Muscle layer of duodenum (tissue), 2 donors: ENCODE data around the gene RIMS1.
"Not testable (repeated sequence)": the region's sequence is repeated elsewhere in the genome, so short reads cannot be mapped to it uniquely, and the experiment has no call there.

Experiments used
- H3K27ac ChIP-seq: one replicate; pipeline ENCODE4 v1.7.0; 2013; ENCODE audit warnings: mild to moderate bottlenecking, low read length
- H3K27me3 ChIP-seq: one replicate; pipeline ENCODE4 v1.7.0; 2013; ENCODE audit warnings: low read depth, mild to moderate bottlenecking, control low read depth, low read length
- H3K36me3 ChIP-seq, 2 donors: one replicate each; pipeline ENCODE4 v1.7.0; 2013; ENCODE audit warnings: low read length in 2 of 2, control low read depth in 1 of 2, mild to moderate bottlenecking in 1 of 2; ENCODE audit not compliant: insufficient read depth in 2 of 2, control insufficient read depth in 1 of 2
- H3K4me1 ChIP-seq, 2 donors: one replicate each; pipeline ENCODE4 v1.7.0; 2013; ENCODE audit warnings: low read length in 2 of 2, mild to moderate bottlenecking in 2 of 2, control low read depth in 1 of 2, moderate library complexity in 1 of 2; ENCODE audit not compliant: insufficient read depth in 2 of 2, control insufficient read depth in 1 of 2
- H3K4me3 ChIP-seq, 2 donors: one replicate each; pipeline ENCODE4 v1.7.0; 2013; ENCODE audit warnings: low read length in 2 of 2, low read depth in 1 of 2, mild to moderate bottlenecking in 1 of 2
- H3K9me3 ChIP-seq, 2 donors: one replicate each; pipeline ENCODE4 v1.7.0; 2013; ENCODE audit warnings: low read length in 2 of 2, control low read depth in 1 of 2, mild to moderate bottlenecking in 1 of 2; ENCODE audit not compliant: control insufficient read depth in 1 of 2
- donor health status: healthy.

Gene RIMS1

GRCh38 chr6:72290620-72291019 lies 404.3 kb downstream of the RIMS1 start:
- Histone ChIP-seq H3K27me3 (no peaks in the 10 kb centered on the region), H3K9me3 (no peaks in the 10 kb centered on the region), H3K4me3 (no peak overlapping the region), H3K4me1 (no peaks in the 10 kb centered on the region), H3K27ac (no peak overlapping the region), H3K36me3 (no peaks in the 10 kb centered on the region)

- H3K9me3 ChIP-seq: no peaks in the 10 kb centered on the region
- H3K27ac ChIP-seq: no peak overlapping the region
- no peaks in the 10 kb centered on the region for H3K36me3 ChIP-seq
- H3K4me1 ChIP-seq: no peaks in the 10 kb centered on the region
- no peaks in the 10 kb centered on the region for H3K27me3 ChIP-seq
- H3K4me3 ChIP-seq: no peak overlapping the region
Measured at GRCh38 chr6:72296375-72296774, 410.0 kb downstream of the RIMS1 start.

GRCh38 chr6:72305971-72306370 lies 419.6 kb downstream of the RIMS1 start:
- Histone ChIP-seq H3K27ac (no peak overlapping the region), H3K36me3 (no peaks in the 10 kb centered on the region), H3K9me3 (no peaks in the 10 kb centered on the region), H3K4me3 (no peak overlapping the region), H3K4me1 (no peaks in the 10 kb centered on the region), H3K27me3 (no peaks in the 10 kb centered on the region)

GRCh38 chr6:72316675-72317380 lies 430.5 kb downstream of the RIMS1 start:
- Histone ChIP-seq H3K4me3 (no peak overlapping the region), H3K4me1 (no peaks in the 10 kb centered on the region), H3K36me3 (no peaks in the 10 kb centered on the region), H3K27ac (no peak overlapping the region), H3K27me3 (no peaks in the 10 kb centered on the region), H3K9me3 (no peaks in the 10 kb centered on the region)

- no peaks in the 10 kb centered on the region for H3K27me3 ChIP-seq
- H3K4me1 ChIP-seq: no peaks in the 10 kb centered on the region
- H3K36me3 ChIP-seq: no peaks in the 10 kb centered on the region
- H3K27ac ChIP-seq: no peak overlapping the region
- no peak overlapping the region for H3K4me3 ChIP-seq
- H3K9me3 ChIP-seq: no peaks in the 10 kb centered on the region
Measured at GRCh38 chr6:72321788-72322187, 435.4 kb downstream of the RIMS1 start.

- Histone ChIP-seq H3K9me3 (no peaks in the 10 kb centered on the region), H3K36me3 (no peaks in the 10 kb centered on the region), H3K27ac (no peak overlapping the region), H3K4me1 (no peaks in the 10 kb centered on the region), H3K27me3 (no peaks in the 10 kb centered on the region), H3K4me3 (no peak overlapping the region)
Measured at GRCh38 chr6:72322771-72323170, 436.4 kb downstream of the RIMS1 start.

GRCh38 chr6:72324591-72324990 lies 438.2 kb downstream of the RIMS1 start:
- H3K4me3 ChIP-seq: no peak overlapping the region
- H3K36me3 ChIP-seq: no peaks in the 10 kb centered on the region
- no peak overlapping the region for H3K27ac ChIP-seq
- no peaks in the 10 kb centered on the region for H3K4me1 ChIP-seq
- H3K9me3 ChIP-seq: no peaks in the 10 kb centered on the region
- H3K27me3 ChIP-seq: no peaks in the 10 kb centered on the region

GRCh38 chr6:72328775-72329174 lies 442.4 kb downstream of the RIMS1 start:
- Histone ChIP-seq H3K27ac (no peak overlapping the region), H3K27me3 (no peaks in the 10 kb centered on the region), H3K4me1 (no peaks in the 10 kb centered on the region), H3K36me3 (no peaks in the 10 kb centered on the region), H3K4me3 (no peak overlapping the region), H3K9me3 (no peaks in the 10 kb centered on the region)

GRCh38 chr6:72335203-72335602 lies 448.9 kb downstream of the RIMS1 start:
- not testable (repeated sequence) for H3K9me3 ChIP-seq, H3K36me3 ChIP-seq, H3K27ac ChIP-seq, H3K4me3 ChIP-seq, H3K4me1 ChIP-seq, H3K27me3 ChIP-seq

- H3K4me1 ChIP-seq: no peaks in the 10 kb centered on the region
- H3K4me3 ChIP-seq: no peak overlapping the region
- H3K36me3 ChIP-seq: no peaks in the 10 kb centered on the region
- no peaks in the 10 kb centered on the region for H3K27me3 ChIP-seq
- H3K27ac ChIP-seq: no peak overlapping the region
- no peaks in the 10 kb centered on the region for H3K9me3 ChIP-seq
Measured at GRCh38 chr6:72348926-72349325, 462.6 kb downstream of the RIMS1 start.

- H3K4me3 ChIP-seq: no peak overlapping the region
- no peaks in the 10 kb centered on the region for H3K9me3 ChIP-seq
- no peaks in the 10 kb centered on the region for H3K36me3 ChIP-seq
- no peak overlapping the region for H3K27ac ChIP-seq
- H3K4me1 ChIP-seq: no peaks in the 10 kb centered on the region
- H3K27me3 ChIP-seq: no peaks in the 10 kb centered on the region
Measured at GRCh38 chr6:72350296-72350881, 464.0 kb downstream of the RIMS1 start.
